ENCODE results near the gene C4BPB. TPM values are rescaled to one million over a fixed set of nuclear protein-coding genes. Genes with fewer than 3 reads are reported as not detected.

Gene C4BPB
- total and polyA plus RNA-seq, 2 of the 13 experiments (the other 11 are each of a cell fraction or from before 2014, with no cell fraction given), result 155 to 266 TPM

- TF ChIP-seq REST (IDR thresholded peaks at IDR 0.05; ENCODE audit: borderline replicate concordance in 1 of 2, low read depth in 1 of 2, low read length in 2 of 2) (peak in 1 of 2 experiments; percentile 42; a peak in 1 of 4 replicates), BCLAF1 (IDR thresholded peaks at IDR 0.05) (no peak), SIX4 (CRISPR knock-in tag; IDR thresholded peaks at IDR 0.05) (no peak), SMAD1 (CRISPR knock-in tag; IDR thresholded peaks at IDR 0.05; ENCODE audit: borderline replicate concordance, low read depth) (no peak), ZNF816 (CRISPR knock-in tag; IDR thresholded peaks at IDR 0.05; ENCODE audit: borderline replicate concordance) (no peak), SRSF4 (IDR thresholded peaks at IDR 0.05; ENCODE audit: low read depth, low read length, poor library complexity, severe bottlenecking) (no peak), ZNF788 (CRISPR knock-in tag; IDR thresholded peaks at IDR 0.05; ENCODE audit: borderline replicate concordance) (peak; percentile 66; the same call in 1 of the 2 replicates), CAMTA2 (CRISPR knock-in tag; IDR thresholded peaks at IDR 0.05; ENCODE audit: borderline replicate concordance) (no peak; the same call in 1 of the 2 replicates), ZNF230 (CRISPR knock-in tag; IDR thresholded peaks at IDR 0.05) (no peak), ZNF382 (CRISPR knock-in tag; IDR thresholded peaks at IDR 0.05; ENCODE audit: borderline replicate concordance) (no peak), SP140L (CRISPR knock-in tag; IDR thresholded peaks at IDR 0.05; ENCODE audit: borderline replicate concordance) (no peak), RARA (CRISPR knock-in tag; IDR thresholded peaks at IDR 0.05) (no peak), POLR2A (IDR thresholded peaks at IDR 0.05; ENCODE audit: insufficient read depth in 1 of 2, low read depth in 2 of 2, low read length in 2 of 2) (peak; percentile 86 to 87), DNMT1 (CRISPR knock-in tag; IDR thresholded peaks at IDR 0.05) (no peak), MLLT10 (CRISPR knock-in tag; IDR thresholded peaks at IDR 0.05) (no peak), MEIS2 (CRISPR knock-in tag; IDR thresholded peaks at IDR 0.05) (peak; percentile 68; the same call in 1 of the 2 replicates)
- TF ChIP-seq, protein P1, sequence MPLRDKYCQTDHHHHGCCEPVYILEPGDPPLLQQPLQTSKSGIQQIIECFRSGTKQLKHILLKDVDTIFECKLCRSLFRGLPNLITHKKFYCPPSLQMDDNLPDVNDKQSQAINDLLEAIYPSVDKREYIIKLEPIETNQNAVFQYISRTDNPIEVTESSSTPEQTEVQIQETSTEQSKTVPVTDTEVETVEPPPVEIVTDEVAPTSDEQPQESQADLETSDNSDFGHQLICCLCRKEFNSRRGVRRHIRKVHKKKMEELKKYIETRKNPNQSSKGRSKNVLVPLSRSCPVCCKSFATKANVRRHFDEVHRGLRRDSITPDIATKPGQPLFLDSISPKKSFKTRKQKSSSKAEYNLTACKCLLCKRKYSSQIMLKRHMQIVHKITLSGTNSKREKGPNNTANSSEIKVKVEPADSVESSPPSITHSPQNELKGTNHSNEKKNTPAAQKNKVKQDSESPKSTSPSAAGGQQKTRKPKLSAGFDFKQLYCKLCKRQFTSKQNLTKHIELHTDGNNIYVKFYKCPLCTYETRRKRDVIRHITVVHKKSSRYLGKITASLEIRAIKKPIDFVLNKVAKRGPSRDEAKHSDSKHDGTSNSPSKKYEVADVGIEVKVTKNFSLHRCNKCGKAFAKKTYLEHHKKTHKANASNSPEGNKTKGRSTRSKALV (CRISPR knock-in tag; IDR thresholded peaks at IDR 0.05), result no peak
- TF ChIP-seq, protein P2, sequence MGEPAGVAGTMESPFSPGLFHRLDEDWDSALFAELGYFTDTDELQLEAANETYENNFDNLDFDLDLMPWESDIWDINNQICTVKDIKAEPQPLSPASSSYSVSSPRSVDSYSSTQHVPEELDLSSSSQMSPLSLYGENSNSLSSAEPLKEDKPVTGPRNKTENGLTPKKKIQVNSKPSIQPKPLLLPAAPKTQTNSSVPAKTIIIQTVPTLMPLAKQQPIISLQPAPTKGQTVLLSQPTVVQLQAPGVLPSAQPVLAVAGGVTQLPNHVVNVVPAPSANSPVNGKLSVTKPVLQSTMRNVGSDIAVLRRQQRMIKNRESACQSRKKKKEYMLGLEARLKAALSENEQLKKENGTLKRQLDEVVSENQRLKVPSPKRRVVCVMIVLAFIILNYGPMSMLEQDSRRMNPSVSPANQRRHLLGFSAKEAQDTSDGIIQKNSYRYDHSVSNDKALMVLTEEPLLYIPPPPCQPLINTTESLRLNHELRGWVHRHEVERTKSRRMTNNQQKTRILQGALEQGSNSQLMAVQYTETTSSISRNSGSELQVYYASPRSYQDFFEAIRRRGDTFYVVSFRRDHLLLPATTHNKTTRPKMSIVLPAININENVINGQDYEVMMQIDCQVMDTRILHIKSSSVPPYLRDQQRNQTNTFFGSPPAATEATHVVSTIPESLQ (CRISPR knock-in tag; conservative IDR thresholded peaks at IDR 0.05), result no peak
Measured at GRCh38 chr1:207052911-207053769, 35.5 kb upstream of the C4BPB start, which contains the start of gene PFKFB2 (continued).
